PC-3 (cell line): ENCODE measurements around the gene SLC6A16.

Experiments
- EZH2 ChIP-seq: fragments of 300-600 bp; sonication (generic); IDR thresholded peaks from one replicate; pipeline ENCODE4 v1.6.1; 2017; ENCODE audit warnings: antibody characterized with exemption, mild to moderate bottlenecking, low read length; ENCODE audit not compliant: unreplicated experiment
- EZH2phosphoT487 ChIP-seq: fragments of 300-600 bp; sonication (generic); IDR thresholded peaks from 2 replicates; pipeline ENCODE4 v1.6.1; 2018; ENCODE audit warnings: mild to moderate bottlenecking, antibody characterized with exemption, low read length, borderline replicate concordance
- TF ChIP-seq, protein P1 (sequence below): fragments of 300-600 bp; sonication (generic); conservative IDR thresholded peaks from 2 replicates; pipeline ENCODE4 v1.5.1; 2017; ENCODE audit warnings: antibody characterized with exemption, low read depth, mild to moderate bottlenecking, low read length

DNA sequence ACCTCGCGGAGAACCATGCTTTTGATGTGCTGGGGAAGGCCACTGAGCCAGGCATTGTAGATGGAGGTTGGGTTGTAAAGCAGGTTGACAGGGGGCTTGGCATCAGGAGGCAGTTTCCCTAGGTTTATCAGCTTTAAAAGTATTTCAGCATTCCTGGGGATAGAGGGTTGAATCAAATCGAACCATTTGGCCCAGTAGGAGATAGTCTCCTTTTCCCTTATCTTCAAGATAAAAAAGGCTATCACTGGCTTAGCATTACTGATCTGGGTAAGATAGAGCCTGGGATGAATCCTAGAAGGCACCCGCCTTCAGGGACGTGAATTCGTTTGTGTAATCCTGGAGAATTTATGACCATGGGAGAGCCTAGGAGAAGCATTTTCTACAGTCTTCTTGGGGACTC is 30.6 kb downstream of the SLC6A16 start:
- TF ChIP-seq, protein P1, sequence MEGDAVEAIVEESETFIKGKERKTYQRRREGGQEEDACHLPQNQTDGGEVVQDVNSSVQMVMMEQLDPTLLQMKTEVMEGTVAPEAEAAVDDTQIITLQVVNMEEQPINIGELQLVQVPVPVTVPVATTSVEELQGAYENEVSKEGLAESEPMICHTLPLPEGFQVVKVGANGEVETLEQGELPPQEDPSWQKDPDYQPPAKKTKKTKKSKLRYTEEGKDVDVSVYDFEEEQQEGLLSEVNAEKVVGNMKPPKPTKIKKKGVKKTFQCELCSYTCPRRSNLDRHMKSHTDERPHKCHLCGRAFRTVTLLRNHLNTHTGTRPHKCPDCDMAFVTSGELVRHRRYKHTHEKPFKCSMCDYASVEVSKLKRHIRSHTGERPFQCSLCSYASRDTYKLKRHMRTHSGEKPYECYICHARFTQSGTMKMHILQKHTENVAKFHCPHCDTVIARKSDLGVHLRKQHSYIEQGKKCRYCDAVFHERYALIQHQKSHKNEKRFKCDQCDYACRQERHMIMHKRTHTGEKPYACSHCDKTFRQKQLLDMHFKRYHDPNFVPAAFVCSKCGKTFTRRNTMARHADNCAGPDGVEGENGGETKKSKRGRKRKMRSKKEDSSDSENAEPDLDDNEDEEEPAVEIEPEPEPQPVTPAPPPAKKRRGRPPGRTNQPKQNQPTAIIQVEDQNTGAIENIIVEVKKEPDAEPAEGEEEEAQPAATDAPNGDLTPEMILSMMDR = no peak
- no peak for TF ChIP-seq EZH2phosphoT487
- TF ChIP-seq EZH2 = no peak
